Measurements from ENCODE around the gene TRUB2.

Gene TRUB2, protein sequence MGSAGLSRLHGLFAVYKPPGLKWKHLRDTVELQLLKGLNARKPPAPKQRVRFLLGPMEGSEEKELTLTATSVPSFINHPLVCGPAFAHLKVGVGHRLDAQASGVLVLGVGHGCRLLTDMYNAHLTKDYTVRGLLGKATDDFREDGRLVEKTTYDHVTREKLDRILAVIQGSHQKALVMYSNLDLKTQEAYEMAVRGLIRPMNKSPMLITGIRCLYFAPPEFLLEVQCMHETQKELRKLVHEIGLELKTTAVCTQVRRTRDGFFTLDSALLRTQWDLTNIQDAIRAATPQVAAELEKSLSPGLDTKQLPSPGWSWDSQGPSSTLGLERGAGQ

DNA sequence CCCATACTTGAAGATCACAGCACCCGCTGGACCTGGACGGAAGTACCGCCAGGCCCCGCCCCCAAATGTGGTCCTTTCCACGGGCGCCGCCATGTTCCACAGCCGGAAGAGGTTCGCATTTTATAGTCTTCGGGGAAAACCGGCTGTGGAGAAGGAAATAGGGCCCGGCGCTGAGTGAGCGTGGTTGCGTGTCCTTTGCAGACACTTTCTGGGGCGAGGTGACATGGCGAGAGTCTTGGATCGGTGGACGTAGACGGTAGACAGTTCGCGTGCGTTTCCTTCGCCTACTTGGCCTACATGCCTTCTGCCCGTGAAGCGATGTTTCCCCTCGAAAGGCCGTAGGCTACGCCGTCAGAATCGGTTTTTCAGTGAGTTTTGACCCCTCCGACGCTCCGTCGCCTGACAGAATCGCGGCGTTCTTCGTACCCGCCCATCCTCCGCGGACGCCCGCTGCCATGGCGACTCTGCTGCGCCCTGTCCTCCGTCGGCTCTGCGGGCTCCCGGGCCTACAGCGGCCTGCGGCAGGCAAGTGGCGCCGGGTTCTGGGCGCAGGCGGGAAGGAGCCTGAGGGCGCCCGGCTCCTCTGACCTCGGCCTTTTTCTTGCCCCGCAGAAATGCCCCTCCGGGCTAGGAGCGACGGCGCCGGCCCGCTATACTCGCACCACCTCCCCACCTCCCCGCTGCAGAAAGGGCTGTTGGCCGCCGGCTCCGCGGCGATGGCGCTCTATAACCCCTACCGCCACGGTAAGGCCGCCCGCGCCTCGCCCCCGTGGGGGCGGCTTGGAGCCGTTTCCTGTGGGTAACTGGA lies at the start of gene TRUB2, which contains the start of gene COQ4:
Gene TRUB2 (minus strand): TSS at position 44 of the 808 bp plus-strand sequence. CDS start 39 bp downstream, at position 5.
Gene COQ4 (plus strand): TSS at position 436 of the 808 bp plus-strand sequence. CDS start 20 bp downstream, at position 456.
- DNase-seq (ENCODE audit: low spot score): peak; percentile 95
- TF ChIP-seq, protein P1, sequence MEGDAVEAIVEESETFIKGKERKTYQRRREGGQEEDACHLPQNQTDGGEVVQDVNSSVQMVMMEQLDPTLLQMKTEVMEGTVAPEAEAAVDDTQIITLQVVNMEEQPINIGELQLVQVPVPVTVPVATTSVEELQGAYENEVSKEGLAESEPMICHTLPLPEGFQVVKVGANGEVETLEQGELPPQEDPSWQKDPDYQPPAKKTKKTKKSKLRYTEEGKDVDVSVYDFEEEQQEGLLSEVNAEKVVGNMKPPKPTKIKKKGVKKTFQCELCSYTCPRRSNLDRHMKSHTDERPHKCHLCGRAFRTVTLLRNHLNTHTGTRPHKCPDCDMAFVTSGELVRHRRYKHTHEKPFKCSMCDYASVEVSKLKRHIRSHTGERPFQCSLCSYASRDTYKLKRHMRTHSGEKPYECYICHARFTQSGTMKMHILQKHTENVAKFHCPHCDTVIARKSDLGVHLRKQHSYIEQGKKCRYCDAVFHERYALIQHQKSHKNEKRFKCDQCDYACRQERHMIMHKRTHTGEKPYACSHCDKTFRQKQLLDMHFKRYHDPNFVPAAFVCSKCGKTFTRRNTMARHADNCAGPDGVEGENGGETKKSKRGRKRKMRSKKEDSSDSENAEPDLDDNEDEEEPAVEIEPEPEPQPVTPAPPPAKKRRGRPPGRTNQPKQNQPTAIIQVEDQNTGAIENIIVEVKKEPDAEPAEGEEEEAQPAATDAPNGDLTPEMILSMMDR (IDR thresholded peaks at IDR 0.05; ENCODE audit: extremely low read depth, missing control alignments): no peak

DNA sequence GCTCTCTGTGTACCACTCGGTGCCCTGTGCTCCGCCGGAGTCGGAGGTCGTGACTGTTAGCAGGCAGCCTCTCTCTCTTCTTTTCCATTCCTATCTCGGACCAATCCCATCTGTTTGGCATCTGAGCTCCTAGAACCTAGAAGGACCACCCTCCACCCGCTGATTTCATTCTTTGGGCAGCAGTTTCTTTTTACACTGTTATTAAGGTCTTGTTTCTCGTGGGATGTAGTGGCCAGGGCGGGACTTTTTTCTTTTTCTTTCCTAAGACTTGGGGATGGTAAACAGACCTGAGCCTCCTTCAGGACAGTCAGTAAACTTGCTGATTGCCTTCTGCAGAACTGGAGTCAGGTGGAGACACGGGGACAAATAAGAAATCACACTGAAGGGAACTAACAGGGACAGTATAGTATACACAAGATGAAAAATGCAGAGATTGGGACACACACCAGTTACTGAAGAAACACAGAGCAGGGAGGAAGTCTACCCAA lies 49.4 kb upstream of the TRUB2 start:
- TF ChIP-seq, protein P1 (IDR thresholded peaks at IDR 0.05; ENCODE audit: extremely low read depth, missing control alignments): no peak
- no peak for DNase-seq (ENCODE audit: low spot score)

DNA sequence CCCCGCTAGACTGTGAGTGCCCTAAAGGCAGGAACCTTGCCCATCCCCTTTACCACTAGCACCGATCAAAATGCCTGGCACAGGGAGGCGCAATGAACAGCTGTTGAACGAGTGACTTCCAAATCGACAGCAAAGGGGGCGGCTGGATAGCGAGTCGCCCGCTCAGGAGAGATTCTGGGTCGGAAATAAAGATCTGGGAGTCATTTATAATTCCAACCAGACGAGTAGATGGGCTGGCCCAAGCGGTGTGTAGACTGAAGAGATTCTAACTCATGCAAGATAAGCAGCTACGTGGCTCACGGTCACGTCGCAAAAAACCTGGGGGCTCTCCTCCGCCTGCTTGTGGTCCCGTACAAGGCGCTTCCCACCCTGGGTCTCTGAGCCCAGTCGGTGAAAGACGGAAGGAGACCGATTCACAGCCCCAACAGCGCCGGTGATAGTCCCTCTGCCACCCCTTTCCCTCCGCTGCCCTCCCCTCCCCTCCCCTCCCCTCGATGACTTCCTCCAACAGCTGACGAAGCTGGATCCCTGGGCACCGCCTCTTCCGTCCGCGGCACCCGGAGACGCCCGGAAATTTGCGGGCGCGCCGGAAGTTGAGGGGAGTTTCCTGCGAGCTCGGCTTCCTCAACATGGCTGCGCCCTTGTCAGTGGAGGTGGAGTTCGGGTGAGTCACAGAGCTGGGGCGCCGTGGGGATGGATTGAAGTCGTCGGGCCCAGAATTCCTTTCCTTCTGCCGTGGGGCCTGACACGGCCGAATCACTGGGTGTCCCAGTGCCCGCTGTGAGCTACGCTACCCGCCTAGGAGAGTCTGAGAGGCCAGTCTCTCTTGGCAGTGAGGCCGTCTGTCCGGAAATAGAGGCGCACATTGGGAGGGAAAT lies 48.7 kb upstream of the TRUB2 start, which contains the start of gene URM1:
Gene URM1 (plus strand): TSS at position 623 of the 878 bp plus-strand sequence. CDS start 7 bp downstream, at position 630.
- DNase-seq (ENCODE audit: low spot score): peak; percentile 97
- TF ChIP-seq, protein P1 (IDR thresholded peaks at IDR 0.05; ENCODE audit: extremely low read depth, missing control alignments): no peak

DNA sequence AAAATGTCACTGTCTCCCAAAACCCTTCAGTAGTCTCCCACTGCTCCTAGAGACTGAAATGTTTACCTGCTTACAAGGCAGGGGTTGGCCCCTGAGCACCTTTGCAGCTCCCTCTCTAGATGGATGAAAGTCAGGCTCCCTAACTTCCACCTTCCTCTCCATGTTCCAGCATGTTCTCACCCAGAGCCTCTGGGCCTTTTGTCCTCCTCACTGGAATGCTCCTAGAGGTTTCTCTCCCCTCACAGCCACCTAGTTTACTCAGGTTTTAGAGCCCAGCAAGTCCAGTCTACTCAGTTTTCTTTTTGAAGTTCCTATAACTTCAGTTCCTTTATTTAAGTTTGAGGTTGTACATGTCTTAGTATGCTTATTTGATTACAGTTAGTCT lies 48.1 kb upstream of the TRUB2 start:
- no peak for DNase-seq (ENCODE audit: low spot score)
- TF ChIP-seq, protein P1 (IDR thresholded peaks at IDR 0.05; ENCODE audit: extremely low read depth, missing control alignments): no peak

DNA sequence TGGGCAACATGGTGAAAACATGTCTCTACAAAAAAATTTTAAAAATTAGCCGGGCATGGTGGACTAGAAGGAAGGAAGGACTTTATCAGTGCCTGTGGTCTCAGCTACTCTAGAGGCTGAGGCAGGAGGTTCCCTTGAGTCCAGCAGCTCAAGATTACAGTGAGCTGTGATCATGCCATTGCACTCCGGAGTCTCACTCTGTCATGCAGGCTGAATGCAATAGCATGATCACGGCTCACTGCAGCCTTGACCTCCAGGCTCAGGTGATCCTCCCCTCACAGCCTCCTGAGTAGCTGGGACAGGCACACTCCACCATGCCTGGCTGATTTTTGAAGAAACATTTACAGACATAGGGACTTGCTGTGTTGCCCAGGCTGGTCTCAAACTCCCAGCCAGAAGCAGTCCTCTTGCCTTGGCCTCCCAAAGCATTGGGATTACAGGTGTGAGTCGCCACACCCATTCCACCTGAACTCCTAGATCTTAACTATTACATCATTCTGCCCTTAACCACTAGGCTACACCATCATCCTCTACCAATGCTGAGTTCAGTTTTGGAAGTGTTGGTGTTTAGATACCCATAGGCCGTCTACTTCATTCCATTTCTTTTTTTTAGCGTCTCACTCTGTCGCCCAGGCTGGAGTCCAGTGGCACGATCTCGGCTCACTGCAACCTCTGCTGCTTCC lies 46.9 kb upstream of the TRUB2 start:
- no peak for DNase-seq (ENCODE audit: low spot score)
- TF ChIP-seq, protein P1 (IDR thresholded peaks at IDR 0.05; ENCODE audit: extremely low read depth, missing control alignments): no peak

DNA sequence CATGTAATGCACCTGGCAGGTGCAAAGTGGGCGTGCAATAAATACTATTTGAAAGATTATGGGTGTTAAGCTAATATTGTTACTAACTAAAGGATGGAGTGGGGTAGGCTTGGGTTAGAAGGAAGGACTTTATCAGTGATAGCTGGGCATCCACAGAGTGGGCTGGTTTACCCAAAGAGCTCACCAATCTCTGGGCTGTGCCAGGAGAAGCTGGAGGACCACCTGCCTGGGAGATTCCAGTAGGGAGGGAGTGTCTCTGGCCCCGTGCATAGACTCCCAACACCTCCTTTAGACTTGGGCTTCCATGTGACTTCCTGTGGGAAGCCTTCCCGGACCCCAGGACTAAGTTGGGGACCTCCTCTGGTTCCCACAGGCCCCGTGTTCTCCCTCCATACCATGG lies 43.3 kb upstream of the TRUB2 start:
- DNase-seq (ENCODE audit: low spot score): no peak
- TF ChIP-seq, protein P1 (IDR thresholded peaks at IDR 0.05; ENCODE audit: extremely low read depth, missing control alignments): no peak

All from GM20000 (cell line).